Esophagus squamous epithelium (tissue), 5 donors: Measurements from ENCODE around the gene HAL. TPM values are rescaled to one million over a fixed set of nuclear protein-coding genes. Genes with fewer than 3 reads are reported as not detected.

Source experiments
- DNase-seq: peaks from one replicate; lab custom pipeline; 2025; lab: John Stamatoyannopoulos, UW
- H3K27ac ChIP-seq, 4 donors: fragments of 200-600 bp; sonication (generic); one replicate each; pipeline ENCODE4 v1.5.1; 2016 to 2019; ENCODE audit warnings: mild to moderate bottlenecking in 1 of 4
- H3K27me3 ChIP-seq, 4 donors: fragments of 200-600 bp; sonication (generic); 1 replicate in 3 of 4; 2 replicates in 1 of 4; pipeline versions ENCODE4 v1.5.1 to v1.6.0; 2017 to 2021; ENCODE audit warnings: antibody characterized with exemption in 1 of 4
- H3K36me3 ChIP-seq, 3 donors: fragments of 200-600 bp; sonication (generic); one replicate each; pipeline ENCODE4 v1.5.1; 2016 to 2019
- H3K4me1 ChIP-seq, 3 donors: fragments of 200-600 bp; sonication (generic); one replicate each; pipeline ENCODE4 v1.5.1; 2017 to 2019
- H3K4me3 ChIP-seq, 4 donors: fragments of 200-600 bp; sonication (generic); 1 replicate in 3 of 4; 2 replicates in 1 of 4; pipeline ENCODE4 v1.5.1; 2016 to 2019; ENCODE audit warnings: mild to moderate bottlenecking in 2 of 4, moderate library complexity in 1 of 4
- H3K9me3 ChIP-seq, 3 donors: fragments of 200-600 bp; sonication (generic); one replicate each; pipeline ENCODE4 v1.5.1; 2016 to 2019
- CTCF ChIP-seq, 6 experiments: fragments of 450-650 bp in 4 of 6; fragments of 200-600 bp in 2 of 6; sonication (generic) in 2 of 6; IDR thresholded peaks; one replicate each; pipeline ENCODE4 v1.5.1; 2016 to 2019; ENCODE audit warnings: antibody characterized with exemption in 6 of 6, mild to moderate bottlenecking in 4 of 6, moderate library complexity in 4 of 6
- POLR2A ChIP-seq, 4 donors: fragments of 450-650 bp; IDR thresholded peaks; one replicate each; pipeline ENCODE4 v1.6.1; 2017; ENCODE audit warnings: antibody characterized with exemption in 4 of 4, mild to moderate bottlenecking in 4 of 4, moderate library complexity in 3 of 4
- WGBS, 2 donors: methylation state at CpG; one replicate each; pipeline ENCODE4 v1.1.5; 2018; 5-methylcytosine and 5-hydroxymethylcytosine counted together
- intact Hi-C: fragments of 100-400 bp; cut with DNase I; formaldehyde crosslinking; loops from one replicate; pipeline ENCODE4 v1.15.0; 2022
- total RNA-seq, 4 donors: library from RNA; depleted of rRNA; stranded (reverse); fragments of >200 nt; gene quantifications; one replicate each; pipeline ENCODE4 v1.1.0, GENCODE V29; 2016
- donor health status: DM: yes; HTN: yes; CAD: no.

HAL gene
- total RNA-seq, 4 donors from 2014 or later = 0.21 to 2.2 (median 0.32) TPM

GRCh38 chr12:95967301-95967700 lies 28.8 kb downstream of the HAL start:
- H3K4me3 ChIP-seq = no peak overlapping the region
- H3K27ac ChIP-seq = no peak overlapping the region
- TF ChIP-seq POLR2A (IDR thresholded peaks at IDR 0.05) = no peak
- no peak for TF ChIP-seq CTCF (IDR thresholded peaks at IDR 0.05)
- no peaks in the 10 kb centered on the region for H3K36me3 ChIP-seq
- H3K27me3 ChIP-seq = no peaks in the 10 kb centered on the region
- intact Hi-C loops = no loop called here
- 89 to 96% methylated on average over 2 of the region's 2 CpGs for WGBS, 2 donors
- no peaks in the 10 kb centered on the region for H3K4me1 ChIP-seq
- no peaks in the 10 kb centered on the region for H3K9me3 ChIP-seq
- DNase-seq = no peak

DNA sequence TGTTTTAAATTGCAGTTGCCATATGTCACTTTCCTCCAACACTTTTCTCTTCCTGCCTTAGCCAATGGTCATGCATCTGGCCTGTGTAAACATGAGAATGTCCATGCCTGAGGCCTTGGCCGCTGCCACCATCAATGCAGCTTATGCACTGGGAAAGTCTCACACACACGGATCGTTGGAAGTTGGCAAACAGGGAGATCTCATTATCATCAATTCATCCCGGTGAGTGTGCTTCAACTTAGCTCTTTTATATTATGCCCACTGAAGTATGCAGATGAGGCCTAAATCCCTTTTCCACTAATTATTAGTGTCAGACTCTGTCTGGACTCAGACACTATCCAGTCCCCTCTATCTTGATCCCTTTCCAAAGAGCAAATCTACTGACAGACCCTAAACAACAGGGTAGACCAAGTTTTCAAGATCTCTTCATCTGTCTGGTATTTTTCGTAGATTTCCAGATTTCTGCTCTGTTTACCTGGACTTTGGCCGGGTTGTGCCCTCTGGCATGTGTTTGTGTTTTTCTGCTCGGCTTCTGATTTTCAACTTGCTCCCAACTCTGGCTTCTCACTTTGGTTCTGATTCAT lies 29.8 kb downstream of the HAL start:
- Histone ChIP-seq H3K9me3 (no peaks in the 10 kb centered on the region), H3K4me3 (no peak overlapping the region), H3K4me1 (no peaks in the 10 kb centered on the region), H3K27ac (no peak overlapping the region), H3K27me3 (no peaks in the 10 kb centered on the region), H3K36me3 (no peaks in the 10 kb centered on the region)
- no peak for DNase-seq
- TF ChIP-seq CTCF (IDR thresholded peaks at IDR 0.05) (no peak), POLR2A (IDR thresholded peaks at IDR 0.05) (no peak)
- WGBS, 2 donors = 69 to 71% methylated on average over 7 of the region's 7 CpGs
- intact Hi-C loops = no loop called here

- Histone ChIP-seq H3K36me3 (no peaks in the 10 kb centered on the region), H3K9me3 (no peaks in the 10 kb centered on the region), H3K27ac (no peak overlapping the region), H3K27me3 (no peaks in the 10 kb centered on the region), H3K4me1 (no peaks in the 10 kb centered on the region), H3K4me3 (no peak overlapping the region)
- WGBS, 2 donors = 65 to 88% methylated on average over 2 of the region's 2 CpGs
- TF ChIP-seq CTCF (IDR thresholded peaks at IDR 0.05) (no peak), POLR2A (IDR thresholded peaks at IDR 0.05) (no peak)
- intact Hi-C loops = no loop called here
- no peak for DNase-seq
Measured at GRCh38 chr12:95963096-95963495, 33.0 kb downstream of the HAL start.

GRCh38 chr12:95962222-95962621 lies 33.9 kb downstream of the HAL start:
- TF ChIP-seq POLR2A (IDR thresholded peaks at IDR 0.05) (no peak), CTCF (IDR thresholded peaks at IDR 0.05) (no peak)
- DNase-seq = no peak
- intact Hi-C loops = no loop called here
- H3K27ac ChIP-seq = no peak overlapping the region
- H3K4me1 ChIP-seq = no peaks in the 10 kb centered on the region
- WGBS, 2 donors = 58 to 64% methylated on average over 6 to 7 of the region's 7 CpGs
- no peak overlapping the region for H3K4me3 ChIP-seq
- no peaks in the 10 kb centered on the region for H3K36me3 ChIP-seq
- no peaks in the 10 kb centered on the region for H3K27me3 ChIP-seq
- no peaks in the 10 kb centered on the region for H3K9me3 ChIP-seq

DNA sequence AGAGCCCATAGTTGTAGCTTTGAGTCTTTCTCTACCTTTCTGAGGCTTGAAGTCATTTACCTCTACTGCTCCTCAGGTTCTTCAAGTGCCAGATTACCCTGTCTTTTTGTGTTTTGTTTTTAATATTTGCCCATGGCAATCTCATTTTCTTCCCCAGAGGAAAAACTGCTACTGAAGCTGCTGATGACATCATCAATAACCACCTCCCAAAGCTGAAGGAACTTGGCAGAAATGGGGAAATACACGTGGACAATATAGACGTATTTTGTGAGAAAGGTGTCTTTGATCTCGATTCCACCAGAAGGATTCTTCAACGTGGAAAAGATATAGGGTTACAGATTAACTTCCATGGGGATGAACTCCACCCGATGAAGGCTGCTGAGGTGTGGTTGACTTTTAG lies 35.9 kb downstream of the HAL start:
- no peaks in the 10 kb centered on the region for H3K36me3 ChIP-seq
- 32 to 56% methylated on average over 5 of the region's 5 CpGs for WGBS, 2 donors
- H3K27me3 ChIP-seq = no peaks in the 10 kb centered on the region
- no peak overlapping the region for H3K4me3 ChIP-seq
- no peak for DNase-seq
- intact Hi-C loops = no loop called here
- no peaks in the 10 kb centered on the region for H3K9me3 ChIP-seq
- TF ChIP-seq CTCF (IDR thresholded peaks at IDR 0.05) (no peak), POLR2A (IDR thresholded peaks at IDR 0.05) (no peak)
- H3K27ac ChIP-seq = no peak overlapping the region
- no peaks in the 10 kb centered on the region for H3K4me1 ChIP-seq
